GM12878 (cell line): Measurements from ENCODE around the gene BOD1L1.

Source experiments
- CHD1 ChIP-seq: IDR thresholded peaks from 2 replicates; pipeline ENCODE4 v1.6.1; 2012; ENCODE audit warnings: low read depth, low read length, improper control_type of control experiment
- CTCF ChIP-seq, 3 experiments: IDR thresholded peaks in 2 of 3; conservative IDR thresholded peaks in 1 of 3; 2 replicates each; pipeline ENCODE4 v1.5.1; 2011; ENCODE audit warnings: low read depth in 3 of 3, low read length in 3 of 3, mild to moderate bottlenecking in 3 of 3, control low read depth in 2 of 3, moderate library complexity in 2 of 3, inconsistent platforms in 1 of 3, mixed read lengths in 1 of 3; ENCODE audit not compliant: control insufficient read depth in 2 of 3, insufficient read depth in 1 of 3; ENCODE audit errors: extremely low read depth in 1 of 3
- NFYA ChIP-seq: IDR thresholded peaks from 2 replicates; pipeline ENCODE4 v1.6.1; 2011; ENCODE audit warnings: low read depth, mild to moderate bottlenecking, low read length, improper control_type of control experiment, borderline replicate concordance
- POLR2A ChIP-seq: IDR thresholded peaks from 2 replicates; pipeline ENCODE4 v1.6.1; 2011; ENCODE audit warnings: low read depth, mild to moderate bottlenecking, low read length

GRCh38 chr4:13522282-13523104 lies 105.0 kb downstream of the BOD1L1 start:
- TF ChIP-seq CHD1: no peak
- no peak for TF ChIP-seq CTCF (IDR thresholded peaks at IDR 0.05 in 2 of 3, conservative IDR thresholded peaks at IDR 0.05 in 1 of 3; ENCODE audit: control insufficient read depth in 2 of 3, extremely low read depth in 1 of 3, insufficient read depth in 1 of 3, low read depth in 3 of 3, low read length in 3 of 3)
- no peak for TF ChIP-seq POLR2A
- TF ChIP-seq NFYA: no peak
